GM19099 (cell line): ENCODE data around the gene RAPGEF3.

Experiments used
- POLR2A ChIP-seq: IDR thresholded peaks from 3 replicates; pipeline ENCODE4 v1.6.1; 2011; ENCODE audit warnings: low read depth; ENCODE audit not compliant: insufficient read length; ENCODE audit errors: extremely low read depth

RAPGEF3 gene

GRCh38 chr12:47773858-47774580 is 15.3 kb upstream of the RAPGEF3 start:
- no peak for TF ChIP-seq POLR2A

DNA sequence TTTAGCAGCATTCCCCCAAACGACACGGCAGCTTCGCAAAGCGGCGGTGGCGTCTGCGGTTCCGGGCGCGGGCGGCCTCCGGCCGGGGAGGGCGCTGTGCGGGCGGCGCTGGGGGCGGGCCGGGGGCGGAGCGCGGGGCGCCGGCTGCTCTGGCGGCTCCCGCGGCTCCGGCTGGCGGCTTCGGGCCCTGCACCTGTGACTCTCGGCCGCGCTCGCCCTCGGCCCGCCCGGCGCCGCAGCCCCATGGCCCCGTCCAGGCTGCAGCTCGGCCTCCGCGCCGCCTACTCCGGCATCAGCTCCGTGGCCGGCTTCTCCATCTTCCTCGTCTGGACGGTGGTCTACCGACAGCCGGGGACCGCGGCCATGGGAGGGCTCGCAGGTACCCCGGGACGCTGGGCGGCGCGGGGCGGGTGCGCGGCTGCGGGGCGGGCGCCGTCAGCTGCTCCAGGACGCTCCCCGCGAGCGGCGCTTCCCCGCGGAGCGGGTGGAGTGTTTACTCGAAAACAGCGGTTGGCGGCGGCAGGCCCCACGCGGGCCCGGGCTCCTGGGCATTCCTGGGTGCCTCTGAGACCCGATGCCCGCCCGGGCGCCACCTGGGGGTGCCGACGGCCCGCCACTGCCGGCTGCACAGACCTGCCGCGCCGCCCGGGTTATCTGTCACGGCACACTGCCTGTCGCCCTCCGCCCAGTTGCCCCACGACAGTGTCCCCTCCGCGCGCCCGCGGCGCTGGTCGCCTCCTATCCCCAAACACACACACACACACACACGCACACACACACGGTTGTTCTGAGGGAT is 14.6 kb upstream of the RAPGEF3 start, which contains the start of gene SLC48A1:
Gene SLC48A1 (plus strand): TSS at position 177 of the 796 bp plus-strand sequence. CDS start 67 bp downstream, at position 244.
- peak; percentile 62 for TF ChIP-seq POLR2A

DNA sequence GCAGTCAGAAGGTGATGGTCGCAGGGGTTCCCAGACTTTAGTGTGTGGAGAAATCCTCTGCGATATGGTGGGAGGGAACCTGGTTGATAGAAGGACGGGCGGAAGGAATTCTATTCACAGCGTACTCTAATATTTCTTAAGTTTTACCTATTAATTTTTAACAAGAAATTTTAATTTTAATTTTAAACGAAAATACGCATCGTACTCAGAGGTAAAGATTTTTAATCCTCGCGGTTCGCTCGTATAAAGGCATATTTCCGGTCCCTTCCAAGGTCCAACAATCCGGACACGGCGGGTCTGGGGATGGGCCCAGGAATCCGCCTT is 14.0 kb upstream of the RAPGEF3 start:
- no peak for TF ChIP-seq POLR2A

- no peak for TF ChIP-seq POLR2A
These were observed 13.5 kb upstream of the RAPGEF3 start for GRCh38 chr12:47772094-47772660.

GRCh38 chr12:47771304-47771703 is 12.6 kb upstream of the RAPGEF3 start:
- TF ChIP-seq POLR2A = no peak

- TF ChIP-seq POLR2A = no peak
These were observed 11.5 kb upstream of the RAPGEF3 start for GRCh38 chr12:47770086-47770726.

GRCh38 chr12:47769234-47770085 is 10.8 kb upstream of the RAPGEF3 start:
- no peak for TF ChIP-seq POLR2A

DNA sequence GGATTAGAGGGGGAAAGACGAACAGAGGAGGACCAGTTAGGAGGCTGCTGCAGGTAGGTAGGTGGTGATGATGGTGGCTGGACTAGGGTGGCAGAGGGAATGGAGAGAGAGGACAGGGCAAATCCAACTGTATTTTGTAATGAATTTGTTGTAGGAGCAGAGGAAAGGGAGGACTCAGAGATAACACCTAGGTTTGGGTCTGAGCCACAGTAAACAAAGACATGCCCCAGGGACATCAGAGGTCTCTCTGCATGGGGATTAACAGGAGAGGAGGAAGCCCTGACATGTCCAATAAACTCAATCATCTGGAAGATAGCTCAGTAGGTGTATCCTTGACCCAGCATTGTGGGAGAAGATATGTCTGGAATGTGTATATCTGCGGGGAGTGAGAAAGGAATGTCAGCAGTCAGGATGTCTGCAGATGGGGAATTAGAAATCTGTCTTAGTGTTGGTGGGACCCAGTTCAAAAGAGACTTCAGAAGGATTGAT is 9.7 kb upstream of the RAPGEF3 start:
- no peak for TF ChIP-seq POLR2A

DNA sequence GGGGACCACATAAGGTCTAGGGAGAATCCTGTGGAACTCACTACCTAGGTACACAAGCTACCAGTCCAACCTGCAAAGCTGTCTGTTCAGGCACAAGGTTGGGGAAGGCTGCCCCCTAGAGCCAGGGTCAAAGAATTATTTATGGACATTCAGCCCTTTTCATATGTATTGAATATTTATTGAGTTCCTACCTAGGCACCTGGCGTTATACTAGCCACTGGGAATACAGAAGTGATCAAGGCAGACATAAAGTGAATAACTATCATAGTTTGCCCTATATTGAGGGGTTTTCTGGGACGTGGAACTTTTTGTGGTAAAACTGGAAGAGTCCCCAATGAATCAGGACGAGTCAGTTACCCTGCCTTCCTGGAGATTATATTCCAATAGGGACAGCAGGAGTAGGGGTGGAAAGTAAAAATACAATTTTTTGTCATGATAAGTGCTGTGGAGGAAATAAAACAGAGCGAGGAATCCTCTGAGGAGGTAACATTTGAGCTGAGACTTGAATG is 8.6 kb upstream of the RAPGEF3 start:
- no peak for TF ChIP-seq POLR2A

- no peak for TF ChIP-seq POLR2A
These were observed 8.0 kb upstream of the RAPGEF3 start for GRCh38 chr12:47766502-47767215.

DNA sequence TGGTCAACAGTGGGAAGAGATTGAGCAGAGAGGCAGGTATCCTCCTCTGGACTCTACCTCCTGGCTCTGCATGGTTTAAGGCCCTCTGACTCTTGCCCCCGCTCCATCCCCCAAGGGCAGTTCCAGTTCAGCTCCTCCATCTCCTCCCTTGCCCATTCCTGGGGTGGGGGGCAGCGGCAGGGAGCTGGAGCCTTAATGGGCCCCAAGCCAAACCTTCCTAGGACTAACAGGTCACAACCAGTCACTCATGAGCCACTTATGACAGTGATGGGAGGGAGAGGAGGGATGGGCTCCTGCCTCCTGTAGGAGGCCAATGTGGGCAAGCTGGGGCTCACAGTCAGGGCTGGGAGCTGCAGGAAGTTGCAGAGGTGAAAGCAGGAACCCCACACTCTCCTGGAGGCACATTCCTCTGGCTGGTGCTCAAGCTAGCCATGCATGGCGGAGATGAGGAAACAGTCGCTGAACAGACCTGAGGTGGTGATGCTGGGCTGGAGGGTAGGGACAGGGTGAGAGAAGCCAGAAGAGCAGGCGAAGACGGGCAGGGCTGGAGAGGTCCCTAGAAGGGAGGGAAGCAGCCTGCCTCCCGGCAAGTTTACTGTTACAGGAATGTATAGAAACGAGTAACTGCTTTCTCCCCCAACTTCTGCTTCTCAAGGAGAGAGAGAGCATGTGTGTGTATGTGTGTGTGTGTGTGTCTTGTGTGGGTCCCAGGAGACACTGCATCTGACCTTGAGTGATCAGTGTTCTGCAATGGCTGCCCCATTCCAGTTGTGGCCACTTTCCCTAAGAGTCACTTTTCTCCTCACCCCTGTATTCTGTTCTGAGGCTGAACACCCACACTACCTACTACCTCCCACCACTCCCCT is 5.0 kb upstream of the RAPGEF3 start:
- no peak for TF ChIP-seq POLR2A

GRCh38 chr12:47762850-47763465 is 4.3 kb upstream of the RAPGEF3 start:
- TF ChIP-seq POLR2A = no peak
